DND-41 (cell line): ENCODE results near the gene USF3.

ENCODE experiments used
- ATAC-seq: fragments of 200-7000 bp; cut with Tn5 transposase; 3 replicates; pipeline ENCODE4 v1.9.1; 2021; ENCODE audit warnings: low read depth; ENCODE audit not compliant: insufficient read depth
- DNase-seq: peaks from one replicate; pipeline ENCODE4 v3.0.0-alpha.2; 2020
- H2AFZ ChIP-seq: 2 replicates; pipeline ENCODE4 v1.6.0; 2012; ENCODE audit warnings: low read depth, low read length
- H3K27ac ChIP-seq: 2 replicates; pipeline ENCODE4 v1.5.1; 2012; ENCODE audit warnings: low read length, inconsistent platforms
- H3K27me3 ChIP-seq: fragments of 200-600 bp; sonication (generic); 2 replicates; pipeline ENCODE4 v1.6.0; 2012; ENCODE audit warnings: low read length, mild to moderate bottlenecking, inconsistent platforms; ENCODE audit not compliant: insufficient read depth, poor library complexity
- H3K36me3 ChIP-seq: 2 replicates; pipeline ENCODE4 v1.5.1; 2012; ENCODE audit warnings: low read length, inconsistent platforms; ENCODE audit not compliant: insufficient read depth
- H3K4me1 ChIP-seq: 2 replicates; pipeline ENCODE4 v1.5.1; 2012; ENCODE audit warnings: mild to moderate bottlenecking, low read length; ENCODE audit not compliant: insufficient read depth
- H3K4me2 ChIP-seq: 2 replicates; pipeline ENCODE4 v1.6.0; 2012; ENCODE audit warnings: mild to moderate bottlenecking, moderate library complexity, low read length, inconsistent platforms; ENCODE audit not compliant: insufficient read depth
- H3K4me3 ChIP-seq, 2 experiments: fragments of 200-600 bp in 1 of 2; shearing (Covaris generic) in 1 of 2; 2 replicates each; pipeline ENCODE4 v1.5.1; 2012 to 2016; ENCODE audit warnings: inconsistent platforms in 2 of 2, low read length in 2 of 2, mild to moderate bottlenecking in 2 of 2, low read depth in 1 of 2, moderate library complexity in 1 of 2
- H3K79me2 ChIP-seq: 2 replicates; pipeline ENCODE4 v1.6.0; 2012; ENCODE audit warnings: low read length, inconsistent platforms; ENCODE audit not compliant: insufficient read depth
- H3K9ac ChIP-seq: 2 replicates; pipeline ENCODE4 v1.6.0; 2012; ENCODE audit warnings: low read depth, mild to moderate bottlenecking, inconsistent platforms, low read length, moderate library complexity
- H3K9me3 ChIP-seq: 2 replicates; pipeline ENCODE4 v1.5.1; 2012; ENCODE audit warnings: low read length, moderate library complexity, mild to moderate bottlenecking, inconsistent platforms; ENCODE audit not compliant: insufficient read depth, severe bottlenecking
- H4K20me1 ChIP-seq: 2 replicates; pipeline ENCODE4 v1.6.0; 2012; ENCODE audit warnings: low read length; ENCODE audit not compliant: insufficient read depth
- EZH2 ChIP-seq: IDR thresholded peaks from 3 replicates; pipeline ENCODE4 v1.6.1; 2012; ENCODE audit warnings: borderline replicate concordance, low read depth, mild to moderate bottlenecking, moderate library complexity, low read length, inconsistent platforms; ENCODE audit not compliant: severe bottlenecking
- TF ChIP-seq, protein P1 (sequence below): IDR thresholded peaks from 2 replicates; pipeline ENCODE4 v1.5.1; 2012; ENCODE audit warnings: borderline replicate concordance, low read length, moderate library complexity, mild to moderate bottlenecking; ENCODE audit not compliant: poor library complexity, severe bottlenecking; ENCODE audit errors: extremely low read depth

Gene USF3

DNA sequence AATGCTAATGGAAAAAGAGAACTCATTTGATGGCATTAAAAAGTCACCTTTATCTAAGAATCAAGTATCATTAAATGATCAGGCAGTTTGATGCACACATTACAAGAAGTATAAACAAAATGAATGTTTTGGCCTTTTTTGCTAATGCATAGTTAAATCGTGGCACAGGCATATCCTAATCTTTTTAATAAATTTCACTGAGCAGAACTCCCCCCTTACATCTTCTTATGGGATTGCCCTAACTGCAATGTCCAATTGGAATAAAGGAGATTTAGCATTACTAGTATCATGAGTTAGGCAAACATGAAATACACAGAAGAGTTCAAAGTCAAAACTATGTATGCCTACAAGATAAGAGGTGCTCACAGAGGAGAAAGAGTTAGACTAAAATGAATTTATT lies 32.7 kb downstream of the USF3 start:
- DNase-seq (no peak), ATAC-seq (no peak)
- Histone ChIP-seq H3K79me2 (no peaks in the 10 kb centered on the region), H3K4me1 (peaks cover 16% of the 10 kb centered on the region), H3K27me3 (no peaks in the 10 kb centered on the region), H3K36me3 (peaks cover 36% of the 10 kb centered on the region), H3K4me3 (no peak overlapping the region), H3K9me3 (no peaks in the 10 kb centered on the region), H3K27ac (no peak overlapping the region), H2AFZ (no peak overlapping the region), H3K4me2 (no peak overlapping the region), H4K20me1 (no peaks in the 10 kb centered on the region), H3K9ac (no peak overlapping the region)
- TF ChIP-seq, protein P1, sequence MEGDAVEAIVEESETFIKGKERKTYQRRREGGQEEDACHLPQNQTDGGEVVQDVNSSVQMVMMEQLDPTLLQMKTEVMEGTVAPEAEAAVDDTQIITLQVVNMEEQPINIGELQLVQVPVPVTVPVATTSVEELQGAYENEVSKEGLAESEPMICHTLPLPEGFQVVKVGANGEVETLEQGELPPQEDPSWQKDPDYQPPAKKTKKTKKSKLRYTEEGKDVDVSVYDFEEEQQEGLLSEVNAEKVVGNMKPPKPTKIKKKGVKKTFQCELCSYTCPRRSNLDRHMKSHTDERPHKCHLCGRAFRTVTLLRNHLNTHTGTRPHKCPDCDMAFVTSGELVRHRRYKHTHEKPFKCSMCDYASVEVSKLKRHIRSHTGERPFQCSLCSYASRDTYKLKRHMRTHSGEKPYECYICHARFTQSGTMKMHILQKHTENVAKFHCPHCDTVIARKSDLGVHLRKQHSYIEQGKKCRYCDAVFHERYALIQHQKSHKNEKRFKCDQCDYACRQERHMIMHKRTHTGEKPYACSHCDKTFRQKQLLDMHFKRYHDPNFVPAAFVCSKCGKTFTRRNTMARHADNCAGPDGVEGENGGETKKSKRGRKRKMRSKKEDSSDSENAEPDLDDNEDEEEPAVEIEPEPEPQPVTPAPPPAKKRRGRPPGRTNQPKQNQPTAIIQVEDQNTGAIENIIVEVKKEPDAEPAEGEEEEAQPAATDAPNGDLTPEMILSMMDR = no peak
- no peak for TF ChIP-seq EZH2

- Histone ChIP-seq H3K4me1 (peaks cover 16% of the 10 kb centered on the region), H2AFZ (no peak overlapping the region), H3K4me3 (no peak overlapping the region), H3K79me2 (no peaks in the 10 kb centered on the region), H3K36me3 (peaks cover 39% of the 10 kb centered on the region), H3K9ac (no peak overlapping the region), H3K27me3 (no peaks in the 10 kb centered on the region), H4K20me1 (no peaks in the 10 kb centered on the region), H3K4me2 (no peak overlapping the region), H3K27ac (no peak overlapping the region), H3K9me3 (no peaks in the 10 kb centered on the region)
- TF ChIP-seq EZH2 = no peak
- TF ChIP-seq, protein P1 = no peak
- DNase-seq (no peak), ATAC-seq (no peak)
Observed at GRCh38 chr3:113663324-113663750, 33.1 kb downstream of the USF3 start.

DNA sequence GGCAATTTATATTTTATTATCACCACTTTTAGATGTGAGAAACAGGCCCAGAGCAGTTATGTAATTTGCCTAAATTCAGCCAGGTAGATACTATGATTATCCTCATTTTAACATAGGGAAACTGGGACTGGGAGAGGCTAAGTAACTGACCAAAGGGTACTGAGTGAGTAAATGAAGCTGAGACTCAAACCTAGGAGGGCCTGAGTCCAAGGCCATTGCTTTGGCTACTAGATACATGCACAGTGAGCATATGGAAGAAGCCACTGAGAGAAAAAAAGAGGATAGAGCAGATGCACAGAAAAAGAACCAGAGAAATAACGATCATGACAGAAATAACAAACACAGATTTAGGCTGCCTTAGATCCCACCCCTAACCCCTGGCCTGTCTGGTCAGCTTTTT lies 33.6 kb downstream of the USF3 start:
- H3K4me3 ChIP-seq = no peak overlapping the region
- no peak for ATAC-seq
- H3K27me3 ChIP-seq = no peaks in the 10 kb centered on the region
- peaks cover 11% of the 10 kb centered on the region for H3K4me1 ChIP-seq
- no peaks in the 10 kb centered on the region for H3K9me3 ChIP-seq
- peaks cover 39% of the 10 kb centered on the region for H3K36me3 ChIP-seq
- H4K20me1 ChIP-seq = no peaks in the 10 kb centered on the region
- H3K79me2 ChIP-seq = no peaks in the 10 kb centered on the region
- no peak overlapping the region for H2AFZ ChIP-seq
- no peak overlapping the region for H3K9ac ChIP-seq
- TF ChIP-seq, protein P1 = no peak
- TF ChIP-seq EZH2 = no peak
- no peak overlapping the region for H3K4me2 ChIP-seq
- no peak for DNase-seq
- no peak overlapping the region for H3K27ac ChIP-seq

DNA sequence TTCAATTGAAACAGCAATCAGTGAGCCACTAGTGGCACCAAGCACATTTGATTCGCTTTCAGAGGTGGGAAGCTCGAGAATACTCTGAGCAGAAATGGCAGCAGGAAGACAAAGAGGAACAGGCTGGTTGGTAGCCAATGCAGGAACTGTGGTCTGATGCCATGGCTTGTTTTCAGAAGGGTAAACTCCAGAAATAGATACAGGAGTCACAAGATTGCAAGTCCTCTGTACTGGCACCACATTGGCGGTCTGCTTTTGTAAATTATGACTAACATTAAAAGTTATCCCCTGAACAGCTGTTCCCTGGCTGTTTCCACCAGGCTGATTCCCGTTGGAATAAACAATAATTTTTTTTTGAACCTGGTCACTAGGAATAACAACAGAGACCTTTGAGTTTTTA lies 35.5 kb downstream of the USF3 start:
- Histone ChIP-seq H4K20me1 (no peaks in the 10 kb centered on the region), H3K27ac (no peak overlapping the region), H3K4me3 (no peak overlapping the region), H2AFZ (no peak overlapping the region), H3K36me3 (peaks cover 43% of the 10 kb centered on the region), H3K9me3 (no peaks in the 10 kb centered on the region), H3K9ac (no peak overlapping the region), H3K79me2 (no peaks in the 10 kb centered on the region), H3K4me2 (no peak overlapping the region), H3K4me1 (no peaks in the 10 kb centered on the region), H3K27me3 (no peaks in the 10 kb centered on the region)
- ATAC-seq (no peak), DNase-seq (no peak)
- TF ChIP-seq, protein P1 = no peak
- no peak for TF ChIP-seq EZH2
